SK-N-SH (cell line): ENCODE data around the gene LRP5. TPM values are rescaled to one million over a fixed set of nuclear protein-coding genes. Genes with fewer than 3 reads are reported as not detected.

Source experiments
- CTCF ChIA-PET: fragments of 300-600, 350-600 bp; formaldehyde crosslinking; extraction: SDS; loops from one replicate; lab custom pipeline; 2021; lab: Yijun Ruan, JAX
- POLR2A ChIA-PET: fragments of 350-600 bp; sonication (Branson Sonifier 250); formaldehyde crosslinking; extraction: SDS; loops from one replicate; lab custom pipeline; 2020; ENCODE audit warnings: antibody characterized with exemption, inconsistent platforms; lab: Yijun Ruan, JAX
- DNase-seq: peaks from one replicate; pipeline ENCODE4 v3.0.0; 2012
- H2AFZ ChIP-seq: fragments of 200-600 bp; sonication (generic); 2 replicates; pipeline ENCODE4 v1.8.1; 2016; ENCODE audit warnings: antibody characterized with exemption, mild to moderate bottlenecking, low read depth
- H3F3A ChIP-seq: fragments of 200-600 bp; sonication (generic); replicated peaks from 2 replicates; pipeline ENCODE3; 2016; ENCODE audit warnings: antibody characterized with exemption, mild to moderate bottlenecking; ENCODE audit not compliant: insufficient read depth
- H3K27ac ChIP-seq, 2 experiments: fragments of 200-500 bp in 1 of 2; fragments of 200-600 bp in 1 of 2; sonication (Bioruptor generic) in 1 of 2; sonication (generic), shearing (Covaris generic) in 1 of 2; 2 replicates each; pipeline versions ENCODE4 v1.5.1 to v1.6.1; 2014 to 2016; ENCODE audit warnings: low read depth in 2 of 2, inconsistent platforms in 1 of 2, low read length in 1 of 2, mild to moderate bottlenecking in 1 of 2, mixed read lengths in 1 of 2
- H3K27me3 ChIP-seq: fragments of 200-600 bp; sonication (generic), shearing (Covaris generic); 2 replicates; pipeline ENCODE4 v1.6.1; 2016; ENCODE audit warnings: mixed run types; ENCODE audit not compliant: insufficient read depth
- H3K36me3 ChIP-seq, 2 experiments: fragments of 200-500 bp in 1 of 2; fragments of 200-600 bp in 1 of 2; sonication (Bioruptor generic) in 1 of 2; sonication (generic) in 1 of 2; replicated peaks in 1 of 2; 2 replicates each; pipeline versions ENCODE3 to v1.5.1; 2014 to 2016; ENCODE audit warnings: low read length in 1 of 2, mild to moderate bottlenecking in 1 of 2; ENCODE audit not compliant: insufficient read depth in 2 of 2, control insufficient read depth in 1 of 2
- H3K4me1 ChIP-seq, 2 experiments: fragments of 200-500 bp in 1 of 2; fragments of 200-600 bp in 1 of 2; sonication (Bioruptor generic) in 1 of 2; sonication (generic), shearing (Covaris generic) in 1 of 2; 2 replicates each; pipeline versions ENCODE4 v1.5.1 to v1.6.1; 2014 to 2016; ENCODE audit warnings: low read depth in 1 of 2, low read length in 1 of 2, mixed run types in 1 of 2; ENCODE audit not compliant: insufficient read depth in 2 of 2, control insufficient read depth in 1 of 2
- H3K4me2 ChIP-seq: fragments of 200-600 bp; sonication (generic), shearing (Covaris generic); 2 replicates; pipeline ENCODE4 v1.6.1; 2017; ENCODE audit warnings: mixed run types
- H3K4me3 ChIP-seq, 2 experiments: fragments of 200-500 bp in 1 of 2; fragments of 200-600 bp in 1 of 2; sonication (Bioruptor generic) in 1 of 2; sonication (generic), shearing (Covaris generic) in 1 of 2; 2 replicates each; pipeline versions ENCODE4 v1.5.1 to v1.8.1; 2014 to 2016; ENCODE audit warnings: low read depth in 2 of 2, inconsistent platforms in 1 of 2, low read length in 1 of 2, mild to moderate bottlenecking in 1 of 2, mixed read lengths in 1 of 2, moderate library complexity in 1 of 2
- H3K79me2 ChIP-seq: fragments of 200-600 bp; sonication (generic); 2 replicates; pipeline ENCODE4 v1.8.1; 2017; ENCODE audit warnings: mild to moderate bottlenecking; ENCODE audit not compliant: insufficient read depth
- H3K9ac ChIP-seq: fragments of 200-600 bp; sonication (generic); 2 replicates; pipeline ENCODE4 v1.6.1; 2017; ENCODE audit warnings: mixed run types
- H3K9me2 ChIP-seq: fragments of 200-600 bp; sonication (generic); 2 replicates; pipeline ENCODE4 v1.6.1; 2017; ENCODE audit warnings: mixed run types
- H3K9me3 ChIP-seq: fragments of 200-600 bp; sonication (generic); 2 replicates; pipeline ENCODE4 v1.6.1; 2017; ENCODE audit warnings: mixed run types, mild to moderate bottlenecking, moderate library complexity
- H4K20me1 ChIP-seq: fragments of 200-600 bp; sonication (generic); 2 replicates; pipeline ENCODE4 v1.6.1; 2017; ENCODE audit warnings: mild to moderate bottlenecking, mixed run types; ENCODE audit not compliant: insufficient read depth
- CTCF ChIP-seq: fragments of 200-600 bp; sonication (generic); IDR thresholded peaks from 2 replicates; pipeline ENCODE4 v1.6.1; 2017; ENCODE audit warnings: antibody characterized with exemption, mild to moderate bottlenecking, moderate library complexity
- ELF1 ChIP-seq: IDR thresholded peaks from 2 replicates; pipeline ENCODE4 v1.4.0; 2012
- FOXJ3 ChIP-seq: sonication (generic); formaldehyde crosslinking; IDR thresholded peaks from 2 replicates; pipeline ENCODE4 v1.5.1; 2020; ENCODE audit warnings: mild to moderate bottlenecking, missing genetic modification reagents
- GATA2 ChIP-seq: sonication (generic); formaldehyde crosslinking; IDR thresholded peaks from 2 replicates; pipeline ENCODE4 v1.5.0; 2020; ENCODE audit warnings: mild to moderate bottlenecking, missing genetic modification reagents
- IRF3 ChIP-seq: fragments of 150-350 bp; IDR thresholded peaks from 2 replicates; pipeline ENCODE4 v1.6.1; 2016; ENCODE audit warnings: mild to moderate bottlenecking, low read depth, low read length
- JUND ChIP-seq: IDR thresholded peaks from 2 replicates; pipeline ENCODE4 v1.4.0; 2012
- NFIC ChIP-seq: IDR thresholded peaks from 2 replicates; pipeline ENCODE4 v1.4.0; 2012; ENCODE audit warnings: borderline replicate concordance
- POLR2AphosphoS5 ChIP-seq: IDR thresholded peaks from 2 replicates; pipeline ENCODE4 v1.6.1; 2012; ENCODE audit warnings: low read depth, low read length
- RAD21 ChIP-seq: IDR thresholded peaks from 2 replicates; pipeline ENCODE4 v1.6.1; 2012; ENCODE audit warnings: mild to moderate bottlenecking, low read length
- RCOR1 ChIP-seq: fragments of 150-350 bp; IDR thresholded peaks from 2 replicates; pipeline ENCODE4 v1.6.1; 2017; ENCODE audit warnings: antibody characterized with exemption, low read length
- REST ChIP-seq: IDR thresholded peaks from 2 replicates; pipeline ENCODE4 v1.6.1; 2012; ENCODE audit warnings: mild to moderate bottlenecking, low read depth, low read length, moderate library complexity
- RFX5 ChIP-seq: IDR thresholded peaks from 2 replicates; pipeline ENCODE4 v1.6.1; 2012; ENCODE audit warnings: mild to moderate bottlenecking, improper control_type of control experiment, low read length
- SMC3 ChIP-seq: IDR thresholded peaks from 2 replicates; pipeline ENCODE4 v1.6.1; 2012; ENCODE audit warnings: low read depth, low read length, improper control_type of control experiment
- TCF12 ChIP-seq: IDR thresholded peaks from 2 replicates; pipeline ENCODE4 v1.4.0; 2012
- USF1 ChIP-seq: IDR thresholded peaks from 2 replicates; pipeline ENCODE4 v1.4.0; 2012; ENCODE audit warnings: low read depth, borderline replicate concordance
- USF2 ChIP-seq: fragments of 150-350 bp; IDR thresholded peaks from 2 replicates; pipeline ENCODE4 v1.6.1; 2017; ENCODE audit warnings: antibody characterized with exemption, low read length, low read depth, borderline replicate concordance
- YY1 ChIP-seq: IDR thresholded peaks from 2 replicates; pipeline ENCODE4 v1.4.0; 2012; ENCODE audit warnings: low read depth, mild to moderate bottlenecking
- WGBS: methylation state at CpG from one replicate; pipeline ENCODE4 v1.1.6; 2017; ENCODE audit warnings: low lambda C conversion rate; 5-methylcytosine and 5-hydroxymethylcytosine counted together
- polyA plus RNA-seq, 3 experiments: library from polyadenylated mRNA; depleted of rRNA; stranded (reverse); fragments of >200 nt; gene quantifications; 2 replicates each; pipeline ENCODE4 v1.2.3, GENCODE V29; 2012

The LRP5 gene
- polyA plus RNA-seq, 1 of the 3 experiments (the other 2 are of a cell fraction) = 15.0 TPM

GRCh38 chr11:68357568-68357967 is 45.2 kb downstream of the LRP5 start (continued):
- TF ChIP-seq REST = no peak
- no peak for TF ChIP-seq USF1
- TF ChIP-seq JUND = no peak
- TF ChIP-seq USF2 = no peak
- TF ChIP-seq RCOR1 = no peak
- TF ChIP-seq ELF1 = no peak
- no peak for TF ChIP-seq GATA2
- no peak for TF ChIP-seq POLR2AphosphoS5

GRCh38 chr11:68358416-68358815 is 46.0 kb downstream of the LRP5 start:
- Histone ChIP-seq H3F3A (peaks cover 16% of the 10 kb centered on the region), H2AFZ (no peak overlapping the region), H3K4me1 (peaks cover 9 to 14% of the 10 kb centered on the region in 2 experiments; a peak in 3 of 4 replicates), H3K27ac (no peak overlapping the region), H3K9me3 (no peaks in the 10 kb centered on the region), H3K27me3 (no peaks in the 10 kb centered on the region), H4K20me1 (no peaks in the 10 kb centered on the region; the same call in 1 of the 2 replicates)
- CTCF ChIA-PET = interaction anchor here (1.3 kb wide), 1 partner anchor 12 kb away, joined by 4 read pairs; no protein-coding TSS in a partner anchor
- no peak for TF ChIP-seq USF1
- no peak for TF ChIP-seq YY1
- TF ChIP-seq TCF12 = no peak
- TF ChIP-seq GATA2 = no peak
- no peak for TF ChIP-seq NFIC
- no peak for TF ChIP-seq POLR2AphosphoS5
- TF ChIP-seq RFX5 = no peak
- TF ChIP-seq CTCF = no peak
- no peak for TF ChIP-seq IRF3
- no peak for TF ChIP-seq FOXJ3 (CRISPR knock-in tag)
- TF ChIP-seq RCOR1 = no peak
- TF ChIP-seq RAD21 = no peak
- TF ChIP-seq SMC3 = no peak
- TF ChIP-seq, all 33 proteins: peak for 0
- no peak for DNase-seq
- Histone ChIP-seq H3K9ac (no peak overlapping the region), H3K9me2 (no peaks in the 10 kb centered on the region), H3K4me3 (no peak overlapping the region; a peak in 1 of 4 replicates), H3K36me3 (peaks cover 13 to 15% of the 10 kb centered on the region in 2 experiments), H3K4me2 (no peak overlapping the region), H3K79me2 (peaks cover 18% of the 10 kb centered on the region; the same call in 1 of the 2 replicates)
- POLR2A ChIA-PET = no interaction called here
- 90% methylated on average over 5 of the region's 6 CpGs for WGBS
